ENCODE measurements around the gene TAF4B.

TAF4B gene

DNA sequence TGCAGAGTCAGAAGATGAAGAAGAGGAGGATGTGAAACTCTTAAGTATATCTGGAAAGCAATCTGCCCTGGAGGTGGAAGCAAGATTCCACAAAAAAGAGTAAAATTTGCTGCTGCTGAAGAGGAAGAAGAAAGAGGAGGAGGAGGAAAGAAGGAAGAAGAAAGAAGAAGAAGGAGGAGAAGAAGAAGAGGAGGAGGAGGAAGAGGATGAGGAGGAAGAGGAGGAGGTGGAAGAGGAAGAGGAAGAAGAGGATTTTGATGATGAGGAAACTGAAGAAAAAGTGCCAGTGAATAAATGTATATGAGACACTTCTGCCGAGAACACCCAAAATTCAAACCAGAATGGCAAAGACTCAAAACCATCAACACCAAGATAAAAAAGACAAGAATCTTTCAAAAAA is 20.9 kb upstream of the TAF4B start:
- Histone ChIP-seq H3K27me3 (ENCODE audit: insufficient read depth, low read length, poor library complexity) (no peaks in the 10 kb centered on the region), H3K4me1 (ENCODE audit: insufficient read depth, low read length) (no peaks in the 10 kb centered on the region), H3K4me2 (ENCODE audit: insufficient read depth, low read length) (no peak overlapping the region), H3K79me2 (ENCODE audit: insufficient read depth, low read length) (no peaks in the 10 kb centered on the region), H2AFZ (ENCODE audit: low read depth, low read length) (no peak overlapping the region), H3K4me3 (ENCODE audit: low read depth in 1 of 2, low read length in 2 of 2) (no peak overlapping the region), H3K9ac (ENCODE audit: low read depth, low read length) (no peak overlapping the region), H3K9me3 (ENCODE audit: insufficient read depth, low read length, severe bottlenecking) (no peaks in the 10 kb centered on the region), H4K20me1 (ENCODE audit: insufficient read depth, low read length) (no peaks in the 10 kb centered on the region), H3K27ac (ENCODE audit: low read length) (no peak overlapping the region), H3K36me3 (ENCODE audit: insufficient read depth, low read length) (no peaks in the 10 kb centered on the region)
- ATAC-seq (ENCODE audit: insufficient read depth, low read depth), result no peak
- no peak for DNase-seq
- TF ChIP-seq EZH2 (IDR thresholded peaks at IDR 0.05; ENCODE audit: borderline replicate concordance, low read depth, low read length, severe bottlenecking), result no peak
- no peak for TF ChIP-seq CTCF (IDR thresholded peaks at IDR 0.05; ENCODE audit: borderline replicate concordance, extremely low read depth, low read length, poor library complexity, severe bottlenecking)

- H4K20me1 ChIP-seq (ENCODE audit: insufficient read depth, low read length), result no peaks in the 10 kb centered on the region
- no peak for ATAC-seq (ENCODE audit: insufficient read depth, low read depth)
Measured at GRCh38 chr18:26206488-26206887, 19.8 kb upstream of the TAF4B start.

DNA sequence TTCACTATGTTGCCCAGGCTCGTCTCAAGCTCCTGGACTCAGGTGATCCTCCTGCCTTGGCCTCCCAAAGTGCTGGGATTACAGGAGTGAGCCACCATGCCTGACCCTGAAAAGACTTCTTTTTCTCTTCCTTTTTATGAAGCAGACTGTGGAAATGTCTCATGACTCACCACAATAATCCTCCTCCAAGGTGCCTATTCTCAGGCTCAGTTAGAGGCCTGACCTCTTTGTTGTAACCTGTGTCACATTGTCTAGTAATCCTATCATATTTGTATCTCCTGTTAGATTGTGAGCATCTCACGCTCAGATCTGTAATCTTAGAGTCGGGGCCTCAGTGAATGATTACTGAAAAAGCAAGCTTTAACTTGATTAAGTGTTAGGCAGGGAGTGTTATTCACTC is 18.3 kb upstream of the TAF4B start:
- Histone ChIP-seq H3K4me3 (ENCODE audit: low read depth in 1 of 2, low read length in 2 of 2) (no peak overlapping the region), H3K9me3 (ENCODE audit: insufficient read depth, low read length, severe bottlenecking) (no peaks in the 10 kb centered on the region), H2AFZ (ENCODE audit: low read depth, low read length) (no peak overlapping the region), H3K9ac (ENCODE audit: low read depth, low read length) (no peak overlapping the region), H3K4me2 (ENCODE audit: insufficient read depth, low read length) (no peak overlapping the region), H3K79me2 (ENCODE audit: insufficient read depth, low read length) (no peaks in the 10 kb centered on the region), H4K20me1 (ENCODE audit: insufficient read depth, low read length) (no peaks in the 10 kb centered on the region), H3K27ac (ENCODE audit: low read length) (no peak overlapping the region), H3K4me1 (ENCODE audit: insufficient read depth, low read length) (no peaks in the 10 kb centered on the region), H3K36me3 (ENCODE audit: insufficient read depth, low read length) (no peaks in the 10 kb centered on the region), H3K27me3 (ENCODE audit: insufficient read depth, low read length, poor library complexity) (no peaks in the 10 kb centered on the region)
- DNase-seq (no peak), ATAC-seq (ENCODE audit: insufficient read depth, low read depth) (no peak)
- TF ChIP-seq CTCF (IDR thresholded peaks at IDR 0.05; ENCODE audit: borderline replicate concordance, extremely low read depth, low read length, poor library complexity, severe bottlenecking) (no peak), EZH2 (IDR thresholded peaks at IDR 0.05; ENCODE audit: borderline replicate concordance, low read depth, low read length, severe bottlenecking) (no peak)

More at GRCh38 chr18:26206488-26206887, 19.8 kb upstream of the TAF4B start:
- Histone ChIP-seq H2AFZ (ENCODE audit: low read depth, low read length) (no peak overlapping the region), H3K9me3 (ENCODE audit: insufficient read depth, low read length, severe bottlenecking) (no peaks in the 10 kb centered on the region), H3K9ac (ENCODE audit: low read depth, low read length) (no peak overlapping the region), H3K4me2 (ENCODE audit: insufficient read depth, low read length) (no peak overlapping the region), H3K4me3 (ENCODE audit: low read depth in 1 of 2, low read length in 2 of 2) (no peak overlapping the region), H3K27ac (ENCODE audit: low read length) (no peak overlapping the region), H3K27me3 (ENCODE audit: insufficient read depth, low read length, poor library complexity) (no peaks in the 10 kb centered on the region), H3K79me2 (ENCODE audit: insufficient read depth, low read length) (no peaks in the 10 kb centered on the region), H3K36me3 (ENCODE audit: insufficient read depth, low read length) (no peaks in the 10 kb centered on the region), H3K4me1 (ENCODE audit: insufficient read depth, low read length) (no peaks in the 10 kb centered on the region)
- TF ChIP-seq CTCF (IDR thresholded peaks at IDR 0.05; ENCODE audit: borderline replicate concordance, extremely low read depth, low read length, poor library complexity, severe bottlenecking) (no peak), EZH2 (IDR thresholded peaks at IDR 0.05; ENCODE audit: borderline replicate concordance, low read depth, low read length, severe bottlenecking) (no peak)
- no peak for DNase-seq

DNA sequence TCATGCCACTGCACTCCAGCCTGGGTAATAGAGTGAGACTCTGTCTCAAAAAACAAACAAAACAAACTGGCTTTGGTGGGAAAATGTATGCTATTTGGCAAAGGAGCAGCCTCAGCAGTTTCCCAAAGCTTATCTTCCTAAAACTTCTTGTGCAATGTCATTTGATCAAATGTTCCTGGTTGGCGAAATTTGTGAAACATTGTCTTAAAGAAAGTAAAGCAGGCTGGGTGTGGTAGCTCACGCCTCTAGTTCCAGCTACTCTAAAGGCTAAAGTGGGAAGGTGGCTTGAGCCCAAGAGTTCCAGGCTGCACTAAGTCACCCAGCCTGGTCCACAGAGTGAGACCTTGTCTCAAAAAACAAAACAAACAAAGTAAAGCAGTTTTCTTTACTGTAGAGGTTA is 17.3 kb upstream of the TAF4B start:
- no peak overlapping the region for H3K4me3 ChIP-seq (ENCODE audit: low read depth in 1 of 2, low read length in 2 of 2)
- TF ChIP-seq EZH2 (IDR thresholded peaks at IDR 0.05; ENCODE audit: borderline replicate concordance, low read depth, low read length, severe bottlenecking) (no peak), CTCF (IDR thresholded peaks at IDR 0.05; ENCODE audit: borderline replicate concordance, extremely low read depth, low read length, poor library complexity, severe bottlenecking) (no peak)
- ATAC-seq (ENCODE audit: insufficient read depth, low read depth), result no peak

More for the DNA sequence above, 17.3 kb upstream of the TAF4B start:
- Histone ChIP-seq H3K9ac (ENCODE audit: low read depth, low read length) (no peak overlapping the region), H3K4me2 (ENCODE audit: insufficient read depth, low read length) (no peak overlapping the region), H3K27ac (ENCODE audit: low read length) (no peak overlapping the region), H2AFZ (ENCODE audit: low read depth, low read length) (no peak overlapping the region), H4K20me1 (ENCODE audit: insufficient read depth, low read length) (no peaks in the 10 kb centered on the region), H3K27me3 (ENCODE audit: insufficient read depth, low read length, poor library complexity) (no peaks in the 10 kb centered on the region), H3K4me1 (ENCODE audit: insufficient read depth, low read length) (no peaks in the 10 kb centered on the region), H3K9me3 (ENCODE audit: insufficient read depth, low read length, severe bottlenecking) (no peaks in the 10 kb centered on the region), H3K36me3 (ENCODE audit: insufficient read depth, low read length) (no peaks in the 10 kb centered on the region), H3K79me2 (ENCODE audit: insufficient read depth, low read length) (no peaks in the 10 kb centered on the region)
- DNase-seq, result no peak
